GM18526 (cell line): Measurements from ENCODE around the gene HNRNPH1.

ENCODE experiments used
- POLR2A ChIP-seq: IDR thresholded peaks from 3 replicates; pipeline ENCODE4 v1.6.1; 2011; ENCODE audit not compliant: insufficient read length; ENCODE audit errors: extremely low read depth

HNRNPH1 gene

GRCh38 chr5:179599100-179599499 lies 24.4 kb downstream of the HNRNPH1 start:
- no peak for TF ChIP-seq POLR2A

DNA sequence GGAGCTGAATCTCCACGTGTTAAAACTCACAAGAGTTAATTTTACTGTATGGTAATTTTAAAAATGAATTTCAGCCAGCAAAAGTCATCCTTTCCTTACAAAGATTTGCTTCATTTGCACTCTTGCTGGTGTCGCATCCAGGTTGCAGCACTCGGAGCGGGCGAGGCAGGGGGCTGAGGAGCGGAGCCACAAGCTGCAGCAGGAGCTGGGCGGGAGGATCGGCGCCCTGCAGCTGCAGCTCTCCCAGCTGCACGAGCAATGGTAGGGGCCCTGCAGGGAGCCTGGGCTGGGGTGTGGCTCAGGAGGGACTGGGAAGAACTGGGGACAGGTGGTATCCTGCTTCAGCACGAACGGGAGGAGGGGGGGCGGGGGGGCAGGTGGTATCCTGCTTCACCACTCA lies 27.1 kb downstream of the HNRNPH1 start:
- TF ChIP-seq POLR2A: no peak

GRCh38 chr5:179595916-179596315 lies 27.6 kb downstream of the HNRNPH1 start:
- TF ChIP-seq POLR2A: no peak

GRCh38 chr5:179588166-179588565 lies 35.3 kb downstream of the HNRNPH1 start:
- TF ChIP-seq POLR2A: no peak

GRCh38 chr5:179585941-179586401 lies 37.5 kb downstream of the HNRNPH1 start:
- no peak for TF ChIP-seq POLR2A

GRCh38 chr5:179577286-179577960 lies 46.0 kb downstream of the HNRNPH1 start:
- TF ChIP-seq POLR2A: no peak

DNA sequence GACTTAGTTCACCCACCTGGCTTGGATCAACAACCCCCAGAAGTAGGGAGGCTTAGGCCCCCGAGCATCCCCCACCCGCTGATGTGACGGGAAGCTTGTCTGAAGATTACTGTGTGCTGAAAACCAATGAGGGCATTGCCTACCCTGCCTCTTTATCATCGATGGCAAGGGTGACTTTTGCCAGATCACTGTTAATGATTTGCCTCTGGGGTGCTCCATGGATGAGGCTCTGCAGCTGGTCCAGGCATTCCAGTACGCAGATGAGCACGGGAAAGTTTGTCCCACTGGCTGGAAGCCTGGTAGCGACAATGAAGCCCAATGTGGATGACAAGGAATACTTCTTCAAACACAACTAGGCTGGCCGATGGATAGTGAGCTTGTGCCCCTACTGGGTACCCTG lies 51.1 kb downstream of the HNRNPH1 start:
- TF ChIP-seq POLR2A: no peak

GRCh38 chr5:179568721-179569120 lies 54.8 kb downstream of the HNRNPH1 start:
- no peak for TF ChIP-seq POLR2A

- TF ChIP-seq POLR2A: no peak
Measured at GRCh38 chr5:179564526-179564925, 58.9 kb downstream of the HNRNPH1 start.
